AG08396 (cell line): ENCODE data around the gene CHCHD6.

Experiments
- DNase-seq: peaks from one replicate; pipeline ENCODE4 v3.0.0; 2012; ENCODE audit warnings: low spot score, mixed read lengths

CHCHD6 gene

GRCh38 chr3:126859415-126860246 is 155.6 kb downstream of the CHCHD6 start:
- DNase-seq, result no peak

GRCh38 chr3:126865736-126866135 is 161.7 kb downstream of the CHCHD6 start:
- no peak for DNase-seq

GRCh38 chr3:126866175-126866759 is 162.2 kb downstream of the CHCHD6 start:
- no peak for DNase-seq

GRCh38 chr3:126867190-126867862 is 163.3 kb downstream of the CHCHD6 start:
- no peak for DNase-seq

GRCh38 chr3:126867863-126868200 is 163.8 kb downstream of the CHCHD6 start:
- no peak for DNase-seq

- DNase-seq, result no peak
Measured at GRCh38 chr3:126870608-126871210, 166.7 kb downstream of the CHCHD6 start.

- DNase-seq, result no peak
Measured at GRCh38 chr3:126872701-126873342, 168.8 kb downstream of the CHCHD6 start.

- no peak for DNase-seq
Measured at GRCh38 chr3:126873416-126873815, 169.4 kb downstream of the CHCHD6 start.

- DNase-seq, result no peak
Measured at GRCh38 chr3:126878664-126879063, 174.6 kb downstream of the CHCHD6 start.

GRCh38 chr3:126880901-126881300 is 176.9 kb downstream of the CHCHD6 start:
- DNase-seq, result no peak

- no peak for DNase-seq
Measured at GRCh38 chr3:126881861-126882260, 177.8 kb downstream of the CHCHD6 start.

- no peak for DNase-seq
Measured at GRCh38 chr3:126883241-126883640, 179.2 kb downstream of the CHCHD6 start.

GRCh38 chr3:126885425-126885824 is 181.4 kb downstream of the CHCHD6 start:
- DNase-seq, result no peak

GRCh38 chr3:126886217-126886616 is 182.2 kb downstream of the CHCHD6 start:
- DNase-seq, result no peak

GRCh38 chr3:126887686-126888085 is 183.6 kb downstream of the CHCHD6 start:
- DNase-seq, result no peak

GRCh38 chr3:126888186-126888760 is 184.2 kb downstream of the CHCHD6 start:
- no peak for DNase-seq

- no peak for DNase-seq
Measured at GRCh38 chr3:126889276-126890201, 185.5 kb downstream of the CHCHD6 start.

GRCh38 chr3:126891141-126891540 is 187.1 kb downstream of the CHCHD6 start:
- DNase-seq, result no peak

- DNase-seq, result no peak
Measured at GRCh38 chr3:126891791-126892190, 187.8 kb downstream of the CHCHD6 start.

- DNase-seq, result no peak
Measured at GRCh38 chr3:126893651-126894050, 189.6 kb downstream of the CHCHD6 start.

- DNase-seq, result no peak
Measured at GRCh38 chr3:126894475-126894874, 190.4 kb downstream of the CHCHD6 start.
